Ovary (tissue), 3 donors: ENCODE measurements around the gene HNRNPA1.

Source experiments
- CTCF ChIP-seq, 3 donors: fragments of 450-650 bp in 2 of 3; fragments of 200-600 bp in 1 of 3; IDR thresholded peaks; one replicate each; pipeline versions ENCODE4 v1.5.1 to v1.8.0; 2016 to 2022; ENCODE audit warnings: antibody characterized with exemption in 3 of 3, mild to moderate bottlenecking in 1 of 3
- POLR2A ChIP-seq: fragments of 450-650 bp; IDR thresholded peaks from one replicate; pipeline ENCODE4 v1.6.1; 2017; ENCODE audit warnings: antibody characterized with exemption, mild to moderate bottlenecking, moderate library complexity
- donor health status: DM: no; HTN: no; CAD: no.

- TF ChIP-seq CTCF (IDR thresholded peaks at IDR 0.05) (no peak), POLR2A (no peak)
Measured at GRCh38 chr12:54276368-54276767, 4.2 kb upstream of the HNRNPA1 start.
